ENCODE results near the gene SLC14A1.

SLC14A1 gene

GRCh38 chr18:45801416-45802004 is 77.5 kb downstream of the SLC14A1 start:
- no peak for DNase-seq (ENCODE audit: low read depth in 2 of 2)

Measured in stimulated activated CD4-positive, alpha-beta T cell treated with anti-CD3 and anti-CD28 coated beads, Interleukin-4, amount 100 ng/mL, for 48 hours (primary cell).